A673 (cell line): ENCODE results near the gene C4BPA.

ENCODE experiments used
- CTCF ChIP-seq: fragments of 300-800, 200-600 bp; sonication (generic); conservative IDR thresholded peaks from 2 replicates; pipeline ENCODE4 v1.5.1; 2017; ENCODE audit warnings: low read depth, mild to moderate bottlenecking, antibody characterized with exemption, low read length, moderate library complexity, mixed read lengths
- EZH2 ChIP-seq: fragments of 200-600 bp; sonication (generic); IDR thresholded peaks from 2 replicates; pipeline ENCODE4 v1.6.1; 2017; ENCODE audit warnings: borderline replicate concordance, low read depth, mild to moderate bottlenecking, mixed read lengths, antibody characterized with exemption, low read length; ENCODE audit not compliant: poor library complexity, severe bottlenecking

- no peak for TF ChIP-seq CTCF
- no peak for TF ChIP-seq EZH2
These were observed 77.8 kb downstream of the C4BPA start for GRCh38 chr1:207181847-207182246.
